NCI-H146 treated with DMSO at 0.1 percent for 48 hours (cell line): ENCODE measurements around the gene P4HA3.
A peak's percentile ranks its signal among the peaks of the same experiment; 100 is the strongest.

Experiments used
- DNase-seq: peaks from one replicate; lab custom pipeline; 2025; ENCODE audit not compliant: unreplicated experiment; lab: John Stamatoyannopoulos, UW

Gene P4HA3

GRCh38 chr11:74268456-74268855 lies 43.0 kb downstream of the P4HA3 start:
- no peak for DNase-seq

- no peak for DNase-seq
These were observed 44.4 kb downstream of the P4HA3 start for GRCh38 chr11:74267014-74267413.

- no peak for DNase-seq
These were observed 46.2 kb downstream of the P4HA3 start for GRCh38 chr11:74265256-74265655.

- no peak for DNase-seq
These were observed 48.7 kb downstream of the P4HA3 start for GRCh38 chr11:74262725-74263124.

- peak; percentile 31 for DNase-seq
These were observed 53.4 kb downstream of the P4HA3 start for GRCh38 chr11:74257959-74258553.

GRCh38 chr11:74256378-74257133 lies 54.9 kb downstream of the P4HA3 start:
- no peak for DNase-seq

GRCh38 chr11:74255741-74256375 lies 55.6 kb downstream of the P4HA3 start:
- DNase-seq = peak; percentile 12

- DNase-seq = no peak
These were observed 58.1 kb downstream of the P4HA3 start for GRCh38 chr11:74253361-74253760.

GRCh38 chr11:74249496-74249895 lies 61.9 kb downstream of the P4HA3 start:
- no peak for DNase-seq

GRCh38 chr11:74248469-74248868 lies 63.0 kb downstream of the P4HA3 start:
- no peak for DNase-seq

- no peak for DNase-seq
These were observed 73.2 kb downstream of the P4HA3 start for GRCh38 chr11:74238243-74238642.

GRCh38 chr11:74237541-74237940 lies 73.9 kb downstream of the P4HA3 start:
- DNase-seq = no peak

- DNase-seq = no peak
These were observed 76.3 kb downstream of the P4HA3 start for GRCh38 chr11:74235121-74235520.

- DNase-seq = no peak
These were observed 77.8 kb downstream of the P4HA3 start for GRCh38 chr11:74233683-74234082.

GRCh38 chr11:74232311-74232950 lies 79.0 kb downstream of the P4HA3 start:
- DNase-seq = no peak

GRCh38 chr11:74226907-74227306 lies 84.5 kb downstream of the P4HA3 start:
- DNase-seq = no peak

GRCh38 chr11:74225565-74225964 lies 85.9 kb downstream of the P4HA3 start:
- no peak for DNase-seq

- DNase-seq = no peak
These were observed 89.6 kb downstream of the P4HA3 start for GRCh38 chr11:74221816-74222215.

- peak; percentile 58 for DNase-seq
These were observed 91.1 kb downstream of the P4HA3 start for GRCh38 chr11:74220376-74220775.
